Sigmoid colon (tissue), 7 donors: ENCODE data around the gene KLHL2. TPM values are rescaled to one million over a fixed set of nuclear protein-coding genes. Genes with fewer than 3 reads are reported as not detected.

Experiments used
- DNase-seq: peaks from one replicate; pipeline ENCODE4 v3.0.0-alpha.2; 2019
- H3K27ac ChIP-seq, 4 donors: fragments of 200-600 bp; sonication (generic); one replicate each; pipeline ENCODE4 v1.5.1; 2016 to 2019; ENCODE audit warnings: mild to moderate bottlenecking in 1 of 4
- H3K27me3 ChIP-seq, 3 donors: fragments of 200-600 bp; sonication (generic); one replicate each; pipeline ENCODE4 v1.5.1; 2019; ENCODE audit warnings: mild to moderate bottlenecking in 1 of 3
- H3K36me3 ChIP-seq, 4 donors: fragments of 200-600 bp; sonication (generic); one replicate each; pipeline ENCODE4 v1.5.1; 2016 to 2019
- H3K4me1 ChIP-seq, 4 donors: fragments of 200-600 bp; sonication (generic); one replicate each; pipeline ENCODE4 v1.5.1; 2017 to 2019
- H3K4me3 ChIP-seq, 4 donors: fragments of 200-600 bp; sonication (generic); one replicate each; pipeline ENCODE4 v1.5.1; 2017 to 2019; ENCODE audit warnings: mild to moderate bottlenecking in 2 of 4, moderate library complexity in 1 of 4
- H3K9me3 ChIP-seq, 4 donors: fragments of 200-600 bp in 3 of 4; sonication (generic) in 3 of 4; one replicate each; pipeline versions ENCODE4 v1.5.1 to v1.6.1; 2013 to 2019
- EP300 ChIP-seq, 4 donors: sonication (generic); formaldehyde crosslinking; IDR thresholded peaks; one replicate each; pipeline ENCODE4 v1.6.1; 2017; ENCODE audit warnings: antibody characterized with exemption in 4 of 4
- POLR2A ChIP-seq, 2 donors: fragments of 450-650 bp; IDR thresholded peaks; one replicate each; pipeline ENCODE4 v1.6.1; 2016; ENCODE audit warnings: antibody characterized with exemption in 2 of 2, mild to moderate bottlenecking in 2 of 2, moderate library complexity in 2 of 2
- POLR2AphosphoS5 ChIP-seq, 4 donors: sonication (generic); formaldehyde crosslinking; IDR thresholded peaks; one replicate each; pipeline ENCODE4 v1.6.1; 2017; ENCODE audit warnings: antibody characterized with exemption in 4 of 4
- WGBS, 2 donors: extraction: QIAGEN DNeasy Blood & Tissue Kit; methylation state at CpG; one replicate each; pipeline ENCODE4 v1.1.7; 2013; 5-methylcytosine and 5-hydroxymethylcytosine counted together
- intact Hi-C: fragments of 100-400 bp; cut with DNase I; formaldehyde crosslinking; loops from one replicate; pipeline ENCODE4 v1.15.1; 2023
- polyA plus RNA-seq, 3 donors: library from polyadenylated mRNA; stranded (reverse); fragments of 200-250 nt; gene quantifications; one replicate each; pipeline ENCODE4 v1.2.3, GENCODE V29; 2013
- total RNA-seq, 4 donors: library from RNA; depleted of rRNA; stranded (reverse); fragments of >200 nt; gene quantifications; one replicate each; pipeline ENCODE4 v1.1.0, GENCODE V29; 2016
- TF ChIP-seq, protein P1 (sequence below), 4 experiments: fragments of 450-650 bp in 3 of 4; fragments of 200-600 bp in 1 of 4; IDR thresholded peaks; one replicate each; pipeline ENCODE4 v1.5.1; 2016 to 2019; ENCODE audit warnings: antibody characterized with exemption in 4 of 4, mild to moderate bottlenecking in 3 of 4, moderate library complexity in 2 of 4
- donor health status: healthy with polysubstance abuse.
- donor health status: Bipolar disorder and iron deficiency.
- donor health status: healthy.

The KLHL2 gene
- total and polyA plus RNA-seq, 7 donors: 9.2 to 25.7 (median 14.4) TPM

- TF ChIP-seq POLR2AphosphoS5 (IDR thresholded peaks at IDR 0.05): no peak
- TF ChIP-seq, protein P1, sequence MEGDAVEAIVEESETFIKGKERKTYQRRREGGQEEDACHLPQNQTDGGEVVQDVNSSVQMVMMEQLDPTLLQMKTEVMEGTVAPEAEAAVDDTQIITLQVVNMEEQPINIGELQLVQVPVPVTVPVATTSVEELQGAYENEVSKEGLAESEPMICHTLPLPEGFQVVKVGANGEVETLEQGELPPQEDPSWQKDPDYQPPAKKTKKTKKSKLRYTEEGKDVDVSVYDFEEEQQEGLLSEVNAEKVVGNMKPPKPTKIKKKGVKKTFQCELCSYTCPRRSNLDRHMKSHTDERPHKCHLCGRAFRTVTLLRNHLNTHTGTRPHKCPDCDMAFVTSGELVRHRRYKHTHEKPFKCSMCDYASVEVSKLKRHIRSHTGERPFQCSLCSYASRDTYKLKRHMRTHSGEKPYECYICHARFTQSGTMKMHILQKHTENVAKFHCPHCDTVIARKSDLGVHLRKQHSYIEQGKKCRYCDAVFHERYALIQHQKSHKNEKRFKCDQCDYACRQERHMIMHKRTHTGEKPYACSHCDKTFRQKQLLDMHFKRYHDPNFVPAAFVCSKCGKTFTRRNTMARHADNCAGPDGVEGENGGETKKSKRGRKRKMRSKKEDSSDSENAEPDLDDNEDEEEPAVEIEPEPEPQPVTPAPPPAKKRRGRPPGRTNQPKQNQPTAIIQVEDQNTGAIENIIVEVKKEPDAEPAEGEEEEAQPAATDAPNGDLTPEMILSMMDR (IDR thresholded peaks at IDR 0.05): no peak
- no peak for TF ChIP-seq EP300 (IDR thresholded peaks at IDR 0.05)
- TF ChIP-seq POLR2A (IDR thresholded peaks at IDR 0.05): no peak
- WGBS, 2 donors: 39 to 75% methylated on average over 5 of the region's 5 CpGs
- H3K4me3 ChIP-seq: no peak overlapping the region
- H3K27ac ChIP-seq: no peak overlapping the region
- no peaks in the 10 kb centered on the region for H3K9me3 ChIP-seq
- intact Hi-C loops: no loop called here
- H3K27me3 ChIP-seq: no peaks in the 10 kb centered on the region
- no peak for DNase-seq
- peaks cover 0 to 14% (median 0%) of the 10 kb centered on the region in 4 donors for H3K36me3 ChIP-seq
- no peaks in the 10 kb centered on the region for H3K4me1 ChIP-seq
Observed at GRCh38 chr4:165294907-165295306, 87.5 kb downstream of the KLHL2 start.

DNA sequence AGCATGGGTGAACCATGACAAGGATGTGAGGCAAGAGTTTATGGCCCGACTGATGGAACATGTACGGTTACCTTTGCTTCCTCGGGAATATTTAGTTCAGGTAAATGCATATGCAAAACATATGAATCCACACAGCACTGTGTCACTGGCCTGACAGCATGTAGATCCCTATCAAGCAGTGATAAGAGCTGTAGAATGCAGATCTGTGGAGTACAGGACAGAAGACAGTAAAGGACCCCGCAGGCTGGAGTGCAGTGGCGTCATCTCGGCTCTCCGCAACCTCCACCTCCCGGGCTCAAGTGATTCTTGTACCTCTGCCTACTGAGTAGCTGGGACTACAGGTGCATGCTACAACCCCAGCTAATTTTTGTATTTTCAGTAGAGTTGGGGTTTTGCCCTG, 90.3 kb downstream of the KLHL2 start:
- TF ChIP-seq POLR2A (IDR thresholded peaks at IDR 0.05) (no peak), POLR2AphosphoS5 (IDR thresholded peaks at IDR 0.05) (no peak), EP300 (IDR thresholded peaks at IDR 0.05) (no peak)
- TF ChIP-seq, protein P1 (IDR thresholded peaks at IDR 0.05): no peak

GRCh38 chr4:165299399-165300060, 92.2 kb downstream of the KLHL2 start:
- Histone ChIP-seq H3K27me3 (no peaks in the 10 kb centered on the region), H3K4me3 (no peak overlapping the region), H3K4me1 (peaks cover 0 to 16% (median 9%) of the 10 kb centered on the region in 4 donors), H3K36me3 (peaks cover 0 to 14% (median 0%) of the 10 kb centered on the region in 4 donors), H3K9me3 (no peaks in the 10 kb centered on the region), H3K27ac (no peak overlapping the region)
- intact Hi-C loops: no loop called here
- TF ChIP-seq EP300 (IDR thresholded peaks at IDR 0.05) (no peak), POLR2A (IDR thresholded peaks at IDR 0.05) (no peak)
- WGBS, 2 donors: 86 to 89% methylated on average over 5 of the region's 5 CpGs
- DNase-seq: no peak

More for the DNA sequence above, 90.3 kb downstream of the KLHL2 start:
- Histone ChIP-seq H3K27me3 (no peaks in the 10 kb centered on the region), H3K9me3 (no peaks in the 10 kb centered on the region), H3K36me3 (peaks cover 0 to 14% (median 0%) of the 10 kb centered on the region in 4 donors), H3K4me3 (no peak overlapping the region), H3K27ac (no peak overlapping the region), H3K4me1 (peaks cover 0 to 16% (median 9%) of the 10 kb centered on the region in 4 donors)
- intact Hi-C loops: no loop called here
- 96 to 98% methylated on average over 8 of the region's 8 CpGs for WGBS, 2 donors
- DNase-seq: no peak

DNA sequence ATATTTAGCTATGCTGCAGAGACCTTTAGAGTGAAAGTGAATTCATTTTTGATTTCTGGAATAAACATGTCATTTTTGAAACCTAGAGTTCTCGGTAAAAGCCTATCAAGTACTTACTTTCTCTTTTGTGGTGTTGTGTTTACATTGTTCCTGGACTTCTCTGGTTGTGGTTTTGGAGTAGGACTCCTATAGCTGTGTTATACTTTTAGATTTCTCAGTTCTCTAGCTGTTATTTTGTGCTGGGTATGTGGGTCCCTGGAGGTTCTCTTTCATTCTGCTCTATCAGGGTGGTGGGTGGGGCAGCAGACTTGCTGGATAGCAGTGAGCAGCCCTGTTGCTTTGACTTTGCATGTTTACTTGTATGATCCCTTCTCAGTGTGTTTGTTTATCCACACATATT, 94.5 kb downstream of the KLHL2 start:
- DNase-seq: no peak
- H3K4me1 ChIP-seq: peaks cover 0 to 16% (median 9%) of the 10 kb centered on the region in 4 donors
- H3K27ac ChIP-seq: no peak overlapping the region
- H3K9me3 ChIP-seq: no peaks in the 10 kb centered on the region
- TF ChIP-seq, protein P1 (IDR thresholded peaks at IDR 0.05): no peak
- TF ChIP-seq POLR2A (IDR thresholded peaks at IDR 0.05): no peak
- no peak for TF ChIP-seq EP300 (IDR thresholded peaks at IDR 0.05)
- no peak for TF ChIP-seq POLR2AphosphoS5 (IDR thresholded peaks at IDR 0.05)
- intact Hi-C loops: no loop called here
- H3K36me3 ChIP-seq: peaks cover 0 to 14% (median 0%) of the 10 kb centered on the region in 4 donors
- H3K4me3 ChIP-seq: peak overlapping the region in 3 of 4 donors; percentile 8 to 26 (median 22)
- 12 to 57% methylated on average over 1 of the region's 1 CpG for WGBS, 2 donors
- H3K27me3 ChIP-seq: no peaks in the 10 kb centered on the region

DNA sequence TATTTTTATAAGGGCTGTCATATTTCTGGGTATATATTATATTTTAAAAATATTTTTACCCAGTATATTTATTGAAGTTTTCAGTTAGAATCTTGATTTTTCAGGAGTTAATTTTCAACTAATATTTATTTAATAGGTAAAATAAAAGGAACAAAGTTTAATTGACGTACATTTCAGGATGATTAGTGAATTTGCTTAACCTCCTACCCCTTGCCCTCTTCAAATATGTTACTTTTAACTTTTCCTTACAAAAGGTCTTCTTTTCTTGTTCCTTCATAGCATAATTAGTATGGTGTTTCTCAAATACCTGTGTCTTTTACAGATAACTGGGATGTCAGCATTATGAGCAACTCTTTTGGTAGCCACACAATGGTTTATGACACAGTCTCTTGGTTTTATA, 95.3 kb downstream of the KLHL2 start:
- Histone ChIP-seq H3K4me1 (peaks cover 0 to 16% (median 9%) of the 10 kb centered on the region in 4 donors), H3K27ac (no peak overlapping the region), H3K4me3 (no peak overlapping the region), H3K36me3 (peaks cover 0 to 10% (median 0%) of the 10 kb centered on the region in 4 donors), H3K27me3 (no peaks in the 10 kb centered on the region), H3K9me3 (no peaks in the 10 kb centered on the region)
- DNase-seq: no peak
- intact Hi-C loops: no loop called here
- TF ChIP-seq, protein P1 (IDR thresholded peaks at IDR 0.05): no peak
- TF ChIP-seq POLR2A (IDR thresholded peaks at IDR 0.05): no peak
- TF ChIP-seq POLR2AphosphoS5 (IDR thresholded peaks at IDR 0.05): no peak
- no peak for TF ChIP-seq EP300 (IDR thresholded peaks at IDR 0.05)
- WGBS, 2 donors: 93 to 97% methylated on average over 1 of the region's 1 CpG
